ENCODE data around the gene SPG7.
"Not testable (repeated sequence)": the region's sequence is repeated elsewhere in the genome, so short reads cannot be mapped to it uniquely, and the experiment has no call there.

The SPG7 gene

GRCh38 chr16:89507834-89508590 lies at the start of gene SPG7:
SPG7 (plus strand) TSS chr16:89508403; CDS start chr16:89508418, 15 bp downstream.
- DNase-seq (ENCODE audit: low read depth), result peak; percentile 79

GRCh38 chr16:89458551-89458950 lies 49.7 kb upstream of the SPG7 start:
- DNase-seq (ENCODE audit: low read depth), result no peak

- no peak for DNase-seq (ENCODE audit: low read depth)
These were observed 49.2 kb upstream of the SPG7 start for GRCh38 chr16:89458967-89459366.

GRCh38 chr16:89460556-89460955 lies 47.6 kb upstream of the SPG7 start:
- no peak for DNase-seq (ENCODE audit: low read depth)

GRCh38 chr16:89461890-89462289 lies 46.3 kb upstream of the SPG7 start:
- DNase-seq (ENCODE audit: low read depth), result not testable (repeated sequence)

- DNase-seq (ENCODE audit: low read depth), result not testable (repeated sequence)
These were observed 45.6 kb upstream of the SPG7 start for GRCh38 chr16:89462639-89463038.

- not testable (repeated sequence) for DNase-seq (ENCODE audit: low read depth)
These were observed 44.9 kb upstream of the SPG7 start for GRCh38 chr16:89463312-89463711.

- no peak for DNase-seq (ENCODE audit: low read depth)
These were observed 41.3 kb upstream of the SPG7 start for GRCh38 chr16:89466920-89467319.

- no peak for DNase-seq (ENCODE audit: low read depth)
These were observed 40.8 kb upstream of the SPG7 start for GRCh38 chr16:89467382-89467781.

GRCh38 chr16:89472711-89473075 lies 35.5 kb upstream of the SPG7 start:
- no peak for DNase-seq (ENCODE audit: low read depth)

- no peak for DNase-seq (ENCODE audit: low read depth)
These were observed 35.0 kb upstream of the SPG7 start for GRCh38 chr16:89473136-89473712.

GRCh38 chr16:89473791-89474414 lies 34.3 kb upstream of the SPG7 start:
- DNase-seq (ENCODE audit: low read depth), result peak; percentile 45

GRCh38 chr16:89475144-89475543 lies 33.1 kb upstream of the SPG7 start:
- no peak for DNase-seq (ENCODE audit: low read depth)

GRCh38 chr16:89476379-89476778 lies 31.8 kb upstream of the SPG7 start:
- no peak for DNase-seq (ENCODE audit: low read depth)

GRCh38 chr16:89476811-89477261 lies 31.4 kb upstream of the SPG7 start:
- no peak for DNase-seq (ENCODE audit: low read depth)

- DNase-seq (ENCODE audit: low read depth), result no peak
These were observed 29.5 kb upstream of the SPG7 start for GRCh38 chr16:89478576-89479221.

GRCh38 chr16:89481356-89481955 lies 26.7 kb upstream of the SPG7 start:
- no peak for DNase-seq (ENCODE audit: low read depth)

GRCh38 chr16:89482150-89482816 lies 25.9 kb upstream of the SPG7 start:
- no peak for DNase-seq (ENCODE audit: low read depth)

GRCh38 chr16:89482817-89483205 lies 25.4 kb upstream of the SPG7 start:
- no peak for DNase-seq (ENCODE audit: low read depth)

GRCh38 chr16:89484041-89484501 lies 24.1 kb upstream of the SPG7 start:
- DNase-seq (ENCODE audit: low read depth), result no peak

- no peak for DNase-seq (ENCODE audit: low read depth)
These were observed 23.1 kb upstream of the SPG7 start for GRCh38 chr16:89484923-89485679.
